T-helper 1 cell treated with Interleukin-12 subunit alpha and Interleukin-12 subunit beta and Interleukin-4 antibody, amounts not matched to agents 30 ng/mL and 1 ng/mL, for 36 hours (primary cell): ENCODE measurements around the gene CDC14B. TPM values are rescaled to one million over a fixed set of nuclear protein-coding genes. Genes with fewer than 3 reads are reported as not detected.
"Not testable (repeated sequence)": the region's sequence is repeated elsewhere in the genome, so short reads cannot be mapped to it uniquely, and the experiment has no call there.

Source experiments
- intact Hi-C: fragments of 100-400 bp; cut with micrococcal nuclease; formaldehyde crosslinking; loops from one replicate; pipeline ENCODE4 v1.15.1; 2024
- total RNA-seq: library from RNA; stranded (reverse); gene quantifications from 2 replicates; pipeline ENCODE4 v1.2.3, GENCODE V29; 2022

Gene CDC14B
- total RNA-seq, 1 donor from 2014 or later, result 2.2 TPM

GRCh38 chr9:96553070-96553469 is 66.6 kb downstream of the CDC14B start:
- intact Hi-C loops, result no loop called here

- intact Hi-C loops, result no loop called here
Measured at GRCh38 chr9:96551403-96551802, 68.2 kb downstream of the CDC14B start.

GRCh38 chr9:96550659-96551058 is 69.0 kb downstream of the CDC14B start:
- intact Hi-C loops, result no loop called here

GRCh38 chr9:96543131-96543530 is 76.5 kb downstream of the CDC14B start:
- intact Hi-C loops, result not testable (repeated sequence)

- intact Hi-C loops, result no loop called here
Measured at GRCh38 chr9:96540106-96540505, 79.5 kb downstream of the CDC14B start.

- intact Hi-C loops, result no loop called here
Measured at GRCh38 chr9:96532173-96532572, 87.5 kb downstream of the CDC14B start.

GRCh38 chr9:96524764-96525163 is 94.9 kb downstream of the CDC14B start:
- intact Hi-C loops, result no loop called here

GRCh38 chr9:96524045-96524444 is 95.6 kb downstream of the CDC14B start:
- intact Hi-C loops, result no loop called here

GRCh38 chr9:96523374-96523773 is 96.3 kb downstream of the CDC14B start:
- intact Hi-C loops, result no loop called here

GRCh38 chr9:96522366-96522765 is 97.3 kb downstream of the CDC14B start:
- intact Hi-C loops, result no loop called here

- intact Hi-C loops, result no loop called here
Measured at GRCh38 chr9:96519787-96520186, 99.9 kb downstream of the CDC14B start.

GRCh38 chr9:96519095-96519494 is 100.5 kb downstream of the CDC14B start:
- intact Hi-C loops, result no loop called here

GRCh38 chr9:96515621-96516470 is 103.8 kb downstream of the CDC14B start:
- intact Hi-C loops, result no loop called here

- intact Hi-C loops, result no loop called here
Measured at GRCh38 chr9:96514800-96515158, 104.9 kb downstream of the CDC14B start.

GRCh38 chr9:96514108-96514799 is 105.4 kb downstream of the CDC14B start:
- intact Hi-C loops, result no loop called here

- intact Hi-C loops, result no loop called here
Measured at GRCh38 chr9:96513622-96514021, 106.0 kb downstream of the CDC14B start.

GRCh38 chr9:96512240-96512639 is 107.4 kb downstream of the CDC14B start:
- intact Hi-C loops, result no loop called here

GRCh38 chr9:96510258-96510657 is 109.4 kb downstream of the CDC14B start:
- intact Hi-C loops, result no loop called here

GRCh38 chr9:96509848-96510247 is 109.8 kb downstream of the CDC14B start:
- intact Hi-C loops, result no loop called here

GRCh38 chr9:96509026-96509425 is 110.6 kb downstream of the CDC14B start:
- intact Hi-C loops, result no loop called here

- intact Hi-C loops, result no loop called here
Measured at GRCh38 chr9:96508227-96508940, 111.3 kb downstream of the CDC14B start.

GRCh38 chr9:96505316-96505991 is 114.2 kb downstream of the CDC14B start:
- intact Hi-C loops, result no loop called here
